IPS-18a (cell line): Measurements from ENCODE around the gene RRAGD.

Source experiments
- H3K27ac ChIP-seq: one replicate; pipeline ENCODE4 v1.5.1; 2013; ENCODE audit warnings: low read length
- H3K27me3 ChIP-seq: one replicate; pipeline ENCODE4 v1.6.1; 2013; ENCODE audit warnings: mild to moderate bottlenecking, low read length; ENCODE audit not compliant: control insufficient read depth, insufficient read depth
- H3K36me3 ChIP-seq: one replicate; pipeline ENCODE4 v1.6.1; 2013; ENCODE audit warnings: low read depth, low read length; ENCODE audit not compliant: control insufficient read depth
- H3K4me1 ChIP-seq: one replicate; pipeline ENCODE4 v1.6.1; 2013; ENCODE audit warnings: low read depth, low read length; ENCODE audit not compliant: control insufficient read depth
- H3K4me3 ChIP-seq: one replicate; pipeline ENCODE4 v1.5.1; 2013; ENCODE audit warnings: low read length
- H3K9ac ChIP-seq: one replicate; pipeline ENCODE4 v1.6.1; 2013; ENCODE audit warnings: mild to moderate bottlenecking, low read length, moderate library complexity
- H3K9me3 ChIP-seq: one replicate; pipeline ENCODE4 v1.6.1; 2013; ENCODE audit warnings: low read depth, low read length; ENCODE audit not compliant: control insufficient read depth

The RRAGD gene

GRCh38 chr6:89387516-89388201, 24.4 kb downstream of the RRAGD start:
- Histone ChIP-seq H3K36me3 (no peaks in the 10 kb centered on the region), H3K9ac (no peak overlapping the region), H3K4me3 (no peak overlapping the region), H3K9me3 (no peaks in the 10 kb centered on the region), H3K27ac (no peak overlapping the region), H3K27me3 (no peaks in the 10 kb centered on the region), H3K4me1 (no peaks in the 10 kb centered on the region)

- H3K27me3 ChIP-seq = no peaks in the 10 kb centered on the region
- no peak overlapping the region for H3K9ac ChIP-seq
- no peaks in the 10 kb centered on the region for H3K36me3 ChIP-seq
- H3K4me1 ChIP-seq = no peaks in the 10 kb centered on the region
- no peaks in the 10 kb centered on the region for H3K9me3 ChIP-seq
- no peak overlapping the region for H3K27ac ChIP-seq
- H3K4me3 ChIP-seq = no peak overlapping the region
Observed at GRCh38 chr6:89386917-89387491, 25.1 kb downstream of the RRAGD start.

- H3K36me3 ChIP-seq = no peaks in the 10 kb centered on the region
- H3K27me3 ChIP-seq = no peaks in the 10 kb centered on the region
- no peaks in the 10 kb centered on the region for H3K9me3 ChIP-seq
- no peak overlapping the region for H3K9ac ChIP-seq
- no peak overlapping the region for H3K27ac ChIP-seq
- no peaks in the 10 kb centered on the region for H3K4me1 ChIP-seq
- H3K4me3 ChIP-seq = no peak overlapping the region
Observed at GRCh38 chr6:89385846-89386245, 26.2 kb downstream of the RRAGD start.

GRCh38 chr6:89385156-89385667, 26.9 kb downstream of the RRAGD start:
- H3K27me3 ChIP-seq = no peaks in the 10 kb centered on the region

GRCh38 chr6:89381031-89381430, 31.0 kb downstream of the RRAGD start:
- Histone ChIP-seq H3K4me3 (no peak overlapping the region), H3K9ac (no peak overlapping the region), H3K27ac (no peak overlapping the region), H3K9me3 (no peaks in the 10 kb centered on the region), H3K4me1 (no peaks in the 10 kb centered on the region), H3K27me3 (no peaks in the 10 kb centered on the region), H3K36me3 (no peaks in the 10 kb centered on the region)

More at GRCh38 chr6:89385156-89385667, 26.9 kb downstream of the RRAGD start:
- H3K9ac ChIP-seq = no peak overlapping the region
- H3K9me3 ChIP-seq = no peaks in the 10 kb centered on the region
- H3K4me1 ChIP-seq = no peaks in the 10 kb centered on the region
- H3K36me3 ChIP-seq = no peaks in the 10 kb centered on the region
- H3K27ac ChIP-seq = no peak overlapping the region
- H3K4me3 ChIP-seq = no peak overlapping the region

- H3K36me3 ChIP-seq = no peaks in the 10 kb centered on the region
- H3K27me3 ChIP-seq = no peaks in the 10 kb centered on the region
- no peaks in the 10 kb centered on the region for H3K9me3 ChIP-seq
- H3K27ac ChIP-seq = no peak overlapping the region
- peaks cover 9% of the 10 kb centered on the region for H3K4me1 ChIP-seq
- H3K4me3 ChIP-seq = no peak overlapping the region
- H3K9ac ChIP-seq = no peak overlapping the region
Observed at GRCh38 chr6:89379281-89379680, 32.8 kb downstream of the RRAGD start.

GRCh38 chr6:89378628-89379027, 33.4 kb downstream of the RRAGD start:
- no peaks in the 10 kb centered on the region for H3K36me3 ChIP-seq
- H3K27me3 ChIP-seq = no peaks in the 10 kb centered on the region
- no peaks in the 10 kb centered on the region for H3K9me3 ChIP-seq
- H3K27ac ChIP-seq = no peak overlapping the region
- H3K9ac ChIP-seq = no peak overlapping the region
- H3K4me3 ChIP-seq = no peak overlapping the region
- peaks cover 9% of the 10 kb centered on the region for H3K4me1 ChIP-seq

GRCh38 chr6:89375427-89376267, 36.4 kb downstream of the RRAGD start:
- H3K36me3 ChIP-seq = no peaks in the 10 kb centered on the region
- H3K4me1 ChIP-seq = peaks cover 12% of the 10 kb centered on the region
- H3K9me3 ChIP-seq = no peaks in the 10 kb centered on the region
- no peak overlapping the region for H3K9ac ChIP-seq
- no peak overlapping the region for H3K27ac ChIP-seq
- H3K4me3 ChIP-seq = no peak overlapping the region
- H3K27me3 ChIP-seq = no peaks in the 10 kb centered on the region

GRCh38 chr6:89372506-89372901, 39.6 kb downstream of the RRAGD start:
- H3K4me3 ChIP-seq = no peak overlapping the region
- H3K9me3 ChIP-seq = no peaks in the 10 kb centered on the region
- H3K4me1 ChIP-seq = peaks cover 12% of the 10 kb centered on the region
- no peaks in the 10 kb centered on the region for H3K27me3 ChIP-seq
- no peaks in the 10 kb centered on the region for H3K36me3 ChIP-seq
- H3K9ac ChIP-seq = no peak overlapping the region
- H3K27ac ChIP-seq = no peak overlapping the region

- H3K9me3 ChIP-seq = no peaks in the 10 kb centered on the region
- no peak overlapping the region for H3K27ac ChIP-seq
- H3K4me3 ChIP-seq = no peak overlapping the region
- no peaks in the 10 kb centered on the region for H3K36me3 ChIP-seq
- no peaks in the 10 kb centered on the region for H3K27me3 ChIP-seq
- no peak overlapping the region for H3K9ac ChIP-seq
- peaks cover 12% of the 10 kb centered on the region for H3K4me1 ChIP-seq
Observed at GRCh38 chr6:89371849-89372505, 40.1 kb downstream of the RRAGD start.

GRCh38 chr6:89368999-89369398, 43.1 kb downstream of the RRAGD start:
- Histone ChIP-seq H3K9ac (no peak overlapping the region), H3K36me3 (no peaks in the 10 kb centered on the region), H3K4me3 (no peak overlapping the region), H3K4me1 (peaks cover 3% of the 10 kb centered on the region), H3K27me3 (no peaks in the 10 kb centered on the region), H3K27ac (no peak overlapping the region), H3K9me3 (no peaks in the 10 kb centered on the region)
